OCI-LY7 (cell line): ENCODE measurements around the gene MACO1.
"Not testable (repeated sequence)": the region's sequence is repeated elsewhere in the genome, so short reads cannot be mapped to it uniquely, and the experiment has no call there.

Experiments used
- EZH2phosphoT487 ChIP-seq: fragments of 200-600 bp; sonication (generic); IDR thresholded peaks from 2 replicates; pipeline ENCODE4 v1.6.1; 2018; ENCODE audit warnings: low read depth, borderline replicate concordance, mild to moderate bottlenecking, mixed run types, antibody characterized with exemption, low read length, moderate library complexity, mixed read lengths
- TF ChIP-seq, protein P1 (sequence below): fragments of 200-600 bp; sonication (generic); conservative IDR thresholded peaks from 2 replicates; pipeline ENCODE4 v1.5.1; 2014; ENCODE audit warnings: mild to moderate bottlenecking, antibody characterized with exemption, low read length, moderate library complexity, mixed read lengths

DNA sequence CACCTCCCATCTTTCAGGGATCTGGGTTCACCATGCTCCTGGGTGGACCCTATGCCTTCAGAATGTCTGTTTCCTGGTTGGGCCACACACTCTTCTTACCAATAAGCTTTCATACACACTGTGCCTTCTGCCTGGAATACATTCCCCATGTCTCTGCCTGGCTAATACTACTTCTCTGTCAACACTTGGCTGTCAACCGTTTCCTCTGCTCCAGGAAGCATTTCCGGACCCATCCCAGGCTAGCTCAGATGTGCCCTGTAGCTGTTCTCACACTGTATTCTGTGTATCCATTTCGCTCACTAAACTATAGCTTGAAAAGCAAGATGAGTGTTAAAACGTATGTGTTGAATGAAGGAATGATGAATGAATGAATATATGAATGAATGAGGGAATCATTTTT is 43.6 kb upstream of the MACO1 start:
- TF ChIP-seq, protein P1, sequence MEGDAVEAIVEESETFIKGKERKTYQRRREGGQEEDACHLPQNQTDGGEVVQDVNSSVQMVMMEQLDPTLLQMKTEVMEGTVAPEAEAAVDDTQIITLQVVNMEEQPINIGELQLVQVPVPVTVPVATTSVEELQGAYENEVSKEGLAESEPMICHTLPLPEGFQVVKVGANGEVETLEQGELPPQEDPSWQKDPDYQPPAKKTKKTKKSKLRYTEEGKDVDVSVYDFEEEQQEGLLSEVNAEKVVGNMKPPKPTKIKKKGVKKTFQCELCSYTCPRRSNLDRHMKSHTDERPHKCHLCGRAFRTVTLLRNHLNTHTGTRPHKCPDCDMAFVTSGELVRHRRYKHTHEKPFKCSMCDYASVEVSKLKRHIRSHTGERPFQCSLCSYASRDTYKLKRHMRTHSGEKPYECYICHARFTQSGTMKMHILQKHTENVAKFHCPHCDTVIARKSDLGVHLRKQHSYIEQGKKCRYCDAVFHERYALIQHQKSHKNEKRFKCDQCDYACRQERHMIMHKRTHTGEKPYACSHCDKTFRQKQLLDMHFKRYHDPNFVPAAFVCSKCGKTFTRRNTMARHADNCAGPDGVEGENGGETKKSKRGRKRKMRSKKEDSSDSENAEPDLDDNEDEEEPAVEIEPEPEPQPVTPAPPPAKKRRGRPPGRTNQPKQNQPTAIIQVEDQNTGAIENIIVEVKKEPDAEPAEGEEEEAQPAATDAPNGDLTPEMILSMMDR: not testable (repeated sequence)
- not testable (repeated sequence) for TF ChIP-seq EZH2phosphoT487
